IPS-18c (cell line): Measurements from ENCODE around the gene HNRNPA1L2.

Source experiments
- H3K4me3 ChIP-seq: 2 replicates; pipeline ENCODE4 v1.7.0; 2013; ENCODE audit warnings: low read depth, mild to moderate bottlenecking, low read length, moderate library complexity; ENCODE audit not compliant: insufficient read depth
- H3K9me3 ChIP-seq: one replicate; pipeline ENCODE4 v1.6.1; 2013; ENCODE audit warnings: mild to moderate bottlenecking, low read length, moderate library complexity; ENCODE audit not compliant: control insufficient read depth, insufficient read depth

Gene HNRNPA1L2

GRCh38 chr13:52686376-52686775 is 44.1 kb downstream of the HNRNPA1L2 start:
- H3K9me3 ChIP-seq = no peaks in the 10 kb centered on the region
- no peak overlapping the region for H3K4me3 ChIP-seq
